Mesendoderm (in vitro differentiated cells): Measurements from ENCODE around the gene RTP2.

Source experiments
- DNase-seq: peaks from one replicate; pipeline ENCODE4 v3.0.0; 2013
- H2AK5ac ChIP-seq: 2 replicates; pipeline ENCODE4 v1.6.1; 2013; ENCODE audit warnings: low read length, inconsistent platforms
- H2BK120ac ChIP-seq: 2 replicates; pipeline ENCODE4 v1.6.1; 2013; ENCODE audit warnings: low read depth, mild to moderate bottlenecking, low read length, moderate library complexity, mixed read lengths
- H2BK15ac ChIP-seq: replicated peaks from 2 replicates; pipeline ENCODE4 v1.6.1; 2013; ENCODE audit warnings: low read depth, mild to moderate bottlenecking, moderate library complexity
- H2BK5ac ChIP-seq: 2 replicates; pipeline ENCODE4 v1.6.1; 2013; ENCODE audit warnings: low read length, inconsistent platforms
- H3K18ac ChIP-seq: 2 replicates; pipeline ENCODE4 v1.6.1; 2013; ENCODE audit warnings: mild to moderate bottlenecking, low read length, mixed read lengths
- H3K23ac ChIP-seq: one replicate; pipeline ENCODE4 v1.6.1; 2013; ENCODE audit warnings: low read length
- H3K27ac ChIP-seq: 2 replicates; pipeline ENCODE4 v1.5.1; 2013; ENCODE audit warnings: low read depth, mild to moderate bottlenecking, inconsistent platforms, low read length, moderate library complexity
- H3K27me3 ChIP-seq: 2 replicates; pipeline ENCODE4 v1.6.1; 2013; ENCODE audit warnings: low read length, control low read depth, mild to moderate bottlenecking, inconsistent platforms; ENCODE audit not compliant: insufficient read depth, poor library complexity
- H3K36me3 ChIP-seq: 2 replicates; pipeline ENCODE4 v1.6.1; 2013; ENCODE audit warnings: low read length, inconsistent platforms; ENCODE audit not compliant: control insufficient read depth, insufficient read depth
- H3K4ac ChIP-seq: one replicate; pipeline ENCODE4 v1.6.1; 2013; ENCODE audit warnings: low read depth, mild to moderate bottlenecking, low read length, moderate library complexity
- H3K4me1 ChIP-seq: 2 replicates; pipeline ENCODE4 v1.6.1; 2013; ENCODE audit warnings: low read depth, low read length, inconsistent platforms; ENCODE audit not compliant: control insufficient read depth
- H3K4me2 ChIP-seq: 2 replicates; pipeline ENCODE4 v1.6.1; 2013; ENCODE audit warnings: low read length
- H3K4me3 ChIP-seq: 2 replicates; pipeline ENCODE4 v1.5.1; 2013; ENCODE audit warnings: mild to moderate bottlenecking, low read length
- H3K56ac ChIP-seq: one replicate; pipeline ENCODE4 v1.6.1; 2013; ENCODE audit warnings: low read length
- H3K79me1 ChIP-seq: 2 replicates; pipeline ENCODE4 v1.6.1; 2013; ENCODE audit warnings: low read length, inconsistent platforms
- H3K79me2 ChIP-seq: 2 replicates; pipeline ENCODE4 v1.6.1; 2013; ENCODE audit warnings: mild to moderate bottlenecking, low read length; ENCODE audit not compliant: control insufficient read depth, insufficient read depth
- H3K9ac ChIP-seq: 2 replicates; pipeline ENCODE4 v1.6.1; 2013; ENCODE audit warnings: low read length, inconsistent platforms
- H4K5ac ChIP-seq: one replicate; pipeline ENCODE4 v1.6.1; 2013; ENCODE audit warnings: low read length
- H4K8ac ChIP-seq: one replicate; pipeline ENCODE4 v1.6.1; 2013; ENCODE audit warnings: low read depth, mild to moderate bottlenecking, control low read depth, low read length, moderate library complexity
- WGBS: extraction: QIAGEN DNeasy Blood & Tissue Kit; methylation state at CpG from one replicate; pipeline ENCODE4 v1.1.7; 2013; ENCODE audit warnings: low lambda C conversion rate, missing lambda C conversion rate; ENCODE audit not compliant: insufficient coverage; ENCODE audit errors: extremely low coverage; 5-methylcytosine and 5-hydroxymethylcytosine counted together

Gene RTP2

GRCh38 chr3:187722206-187722612 lies 19.9 kb upstream of the RTP2 start:
- Histone ChIP-seq H3K4me2 (no peak overlapping the region), H2BK120ac (no peak overlapping the region), H3K56ac (no peak overlapping the region), H2BK15ac (no peak overlapping the region), H3K36me3 (no peaks in the 10 kb centered on the region), H3K27ac (no peak overlapping the region), H3K79me1 (no peaks in the 10 kb centered on the region), H3K4me3 (no peak overlapping the region), H3K79me2 (no peaks in the 10 kb centered on the region), H3K23ac (no peak overlapping the region), H3K4me1 (no peaks in the 10 kb centered on the region), H3K18ac (no peak overlapping the region), H4K8ac (no peak overlapping the region), H3K27me3 (no peaks in the 10 kb centered on the region), H2BK5ac (no peak overlapping the region), H3K9ac (no peak overlapping the region), H4K5ac (no peak overlapping the region), H2AK5ac (no peak overlapping the region), H3K4ac (no peak overlapping the region)
- WGBS, result no CpG with 5 or more reads among the region's 10 CpGs
- DNase-seq, result peak; percentile 42

GRCh38 chr3:187721055-187721454 lies 18.7 kb upstream of the RTP2 start:
- Histone ChIP-seq H3K27ac (no peak overlapping the region), H3K4me2 (no peak overlapping the region), H2BK5ac (no peak overlapping the region), H3K9ac (no peak overlapping the region), H2AK5ac (no peak overlapping the region), H3K79me1 (no peaks in the 10 kb centered on the region), H2BK120ac (no peak overlapping the region), H3K36me3 (no peaks in the 10 kb centered on the region), H3K4me1 (no peaks in the 10 kb centered on the region), H2BK15ac (no peak overlapping the region), H4K5ac (no peak overlapping the region), H3K56ac (no peak overlapping the region), H3K79me2 (no peaks in the 10 kb centered on the region), H3K18ac (no peak overlapping the region), H3K23ac (no peak overlapping the region), H4K8ac (no peak overlapping the region), H3K4ac (no peak overlapping the region), H3K4me3 (no peak overlapping the region), H3K27me3 (no peaks in the 10 kb centered on the region)
- WGBS, result no CpG with 5 or more reads among the region's 8 CpGs
- no peak for DNase-seq

GRCh38 chr3:187720337-187720670 lies 17.9 kb upstream of the RTP2 start:
- no peak overlapping the region for H2BK120ac ChIP-seq
- H3K4me3 ChIP-seq, result no peak overlapping the region
- no peak overlapping the region for H3K27ac ChIP-seq
- H2BK5ac ChIP-seq, result no peak overlapping the region
- H4K8ac ChIP-seq, result no peak overlapping the region
- no CpG with 5 or more reads among the region's 2 CpGs for WGBS
- no peaks in the 10 kb centered on the region for H3K36me3 ChIP-seq
- no peak overlapping the region for H3K9ac ChIP-seq
- no peaks in the 10 kb centered on the region for H3K79me1 ChIP-seq
- no peaks in the 10 kb centered on the region for H3K79me2 ChIP-seq
- H3K56ac ChIP-seq, result no peak overlapping the region
- H4K5ac ChIP-seq, result no peak overlapping the region
- H3K27me3 ChIP-seq, result no peaks in the 10 kb centered on the region
- DNase-seq, result no peak
- no peak overlapping the region for H3K4me2 ChIP-seq
- no peak overlapping the region for H2BK15ac ChIP-seq
- H3K18ac ChIP-seq, result no peak overlapping the region
- no peaks in the 10 kb centered on the region for H3K4me1 ChIP-seq
- H3K4ac ChIP-seq, result no peak overlapping the region
- H3K23ac ChIP-seq, result no peak overlapping the region
- H2AK5ac ChIP-seq, result no peak overlapping the region

GRCh38 chr3:187719628-187720336 lies 17.4 kb upstream of the RTP2 start:
- H3K23ac ChIP-seq, result peak overlapping the region; percentile 56
- no peak overlapping the region for H3K9ac ChIP-seq
- H3K36me3 ChIP-seq, result no peaks in the 10 kb centered on the region
- H3K79me2 ChIP-seq, result no peaks in the 10 kb centered on the region
- H3K4me3 ChIP-seq, result no peak overlapping the region
- no peak overlapping the region for H2BK15ac ChIP-seq
- H4K5ac ChIP-seq, result no peak overlapping the region
- no CpG with 5 or more reads among the region's 6 CpGs for WGBS
- no peak overlapping the region for H2BK120ac ChIP-seq
- DNase-seq, result no peak
- H3K27ac ChIP-seq, result no peak overlapping the region
- H2BK5ac ChIP-seq, result no peak overlapping the region
- no peak overlapping the region for H3K56ac ChIP-seq
- H4K8ac ChIP-seq, result no peak overlapping the region
- no peak overlapping the region for H3K4ac ChIP-seq
- H3K79me1 ChIP-seq, result no peaks in the 10 kb centered on the region
- no peak overlapping the region for H3K4me2 ChIP-seq
- H3K18ac ChIP-seq, result no peak overlapping the region
- H3K27me3 ChIP-seq, result no peaks in the 10 kb centered on the region
- H2AK5ac ChIP-seq, result no peak overlapping the region
- H3K4me1 ChIP-seq, result no peaks in the 10 kb centered on the region

- no peak for DNase-seq
- H3K4me3 ChIP-seq, result no peak overlapping the region
- H3K27me3 ChIP-seq, result no peaks in the 10 kb centered on the region
- no peaks in the 10 kb centered on the region for H3K4me1 ChIP-seq
- no peak overlapping the region for H3K18ac ChIP-seq
- H4K8ac ChIP-seq, result no peak overlapping the region
- H3K9ac ChIP-seq, result no peak overlapping the region
- no peak overlapping the region for H3K4ac ChIP-seq
- no peak overlapping the region for H4K5ac ChIP-seq
- H2AK5ac ChIP-seq, result no peak overlapping the region
- H3K4me2 ChIP-seq, result no peak overlapping the region
- no peak overlapping the region for H2BK15ac ChIP-seq
- no peak overlapping the region for H3K23ac ChIP-seq
- H3K79me1 ChIP-seq, result no peaks in the 10 kb centered on the region
- no peak overlapping the region for H3K56ac ChIP-seq
- H3K79me2 ChIP-seq, result no peaks in the 10 kb centered on the region
- H2BK120ac ChIP-seq, result no peak overlapping the region
- H3K36me3 ChIP-seq, result no peaks in the 10 kb centered on the region
- WGBS, result no CpG with 5 or more reads among the region's 5 CpGs
- H3K27ac ChIP-seq, result no peak overlapping the region
- no peak overlapping the region for H2BK5ac ChIP-seq
Observed at GRCh38 chr3:187718802-187719201, 16.4 kb upstream of the RTP2 start.

GRCh38 chr3:187717572-187717971 lies 15.2 kb upstream of the RTP2 start:
- no peaks in the 10 kb centered on the region for H3K4me1 ChIP-seq
- no peak overlapping the region for H4K5ac ChIP-seq
- no peaks in the 10 kb centered on the region for H3K36me3 ChIP-seq
- H3K4me2 ChIP-seq, result no peak overlapping the region
- no peak overlapping the region for H2BK15ac ChIP-seq
- no peak overlapping the region for H3K9ac ChIP-seq
- H4K8ac ChIP-seq, result no peak overlapping the region
- H3K4ac ChIP-seq, result no peak overlapping the region
- no peak overlapping the region for H2BK5ac ChIP-seq
- no peak overlapping the region for H3K27ac ChIP-seq
- no peaks in the 10 kb centered on the region for H3K79me1 ChIP-seq
- WGBS, result no CpG with 5 or more reads among the region's 1 CpG
- no peak overlapping the region for H3K23ac ChIP-seq
- H3K18ac ChIP-seq, result no peak overlapping the region
- no peak overlapping the region for H3K4me3 ChIP-seq
- no peak overlapping the region for H2AK5ac ChIP-seq
- no peaks in the 10 kb centered on the region for H3K27me3 ChIP-seq
- H3K79me2 ChIP-seq, result no peaks in the 10 kb centered on the region
- no peak overlapping the region for H3K56ac ChIP-seq
- no peak overlapping the region for H2BK120ac ChIP-seq
- DNase-seq, result no peak
